Spleen (tissue), 7 donors: ENCODE measurements around the gene ENTPD2.

Experiments
- CTCF ChIP-seq, 11 experiments: fragments of 200-600 bp in 7 of 11; fragments of 450-650 bp in 4 of 11; sonication (generic) in 4 of 11; IDR thresholded peaks in 8 of 11; conservative IDR thresholded peaks in 3 of 11; 1 replicate in 7 of 11; 2 replicates in 4 of 11; pipeline versions ENCODE4 v1.4.0 to v1.8.0; 2016 to 2021; ENCODE audit warnings: antibody characterized with exemption in 11 of 11, inconsistent platforms in 4 of 11, mild to moderate bottlenecking in 1 of 11
- POLR2A ChIP-seq, 3 donors: fragments of 450-650 bp; IDR thresholded peaks; one replicate each; pipeline ENCODE4 v1.5.1; 2017; ENCODE audit warnings: antibody characterized with exemption in 3 of 3, mild to moderate bottlenecking in 1 of 3
- donor health status: DM: no; HTN: no; CAD: no; lungs with moderate emphysema.
- donor health status: DM: no; HTN: no; CAD: no.
- donor health status: DM: no; HTN: no; CAD: no.

GRCh38 chr9:137011907-137012675 lies 41.8 kb downstream of the ENTPD2 start:
- TF ChIP-seq POLR2A (IDR thresholded peaks at IDR 0.05) (no peak), CTCF (IDR thresholded peaks at IDR 0.05 in 8 of 11, conservative IDR thresholded peaks at IDR 0.05 in 3 of 11) (no peak)
